ENCODE results near the gene HNRNPF.
"Not testable (repeated sequence)": the region's sequence is repeated elsewhere in the genome, so short reads cannot be mapped to it uniquely, and the experiment has no call there.

The HNRNPF gene, protein sequence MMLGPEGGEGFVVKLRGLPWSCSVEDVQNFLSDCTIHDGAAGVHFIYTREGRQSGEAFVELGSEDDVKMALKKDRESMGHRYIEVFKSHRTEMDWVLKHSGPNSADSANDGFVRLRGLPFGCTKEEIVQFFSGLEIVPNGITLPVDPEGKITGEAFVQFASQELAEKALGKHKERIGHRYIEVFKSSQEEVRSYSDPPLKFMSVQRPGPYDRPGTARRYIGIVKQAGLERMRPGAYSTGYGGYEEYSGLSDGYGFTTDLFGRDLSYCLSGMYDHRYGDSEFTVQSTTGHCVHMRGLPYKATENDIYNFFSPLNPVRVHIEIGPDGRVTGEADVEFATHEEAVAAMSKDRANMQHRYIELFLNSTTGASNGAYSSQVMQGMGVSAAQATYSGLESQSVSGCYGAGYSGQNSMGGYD

GRCh38 chr10:43408710-43409384 lies at the start of gene HNRNPF:
Gene HNRNPF, minus strand, starts transcription at chr10:43409186. Its CDS starts 21,302 bp downstream, at chr10:43387884.
- H3K27me3 Mint-ChIP-seq: no peaks in the 10 kb centered on the region

DNA sequence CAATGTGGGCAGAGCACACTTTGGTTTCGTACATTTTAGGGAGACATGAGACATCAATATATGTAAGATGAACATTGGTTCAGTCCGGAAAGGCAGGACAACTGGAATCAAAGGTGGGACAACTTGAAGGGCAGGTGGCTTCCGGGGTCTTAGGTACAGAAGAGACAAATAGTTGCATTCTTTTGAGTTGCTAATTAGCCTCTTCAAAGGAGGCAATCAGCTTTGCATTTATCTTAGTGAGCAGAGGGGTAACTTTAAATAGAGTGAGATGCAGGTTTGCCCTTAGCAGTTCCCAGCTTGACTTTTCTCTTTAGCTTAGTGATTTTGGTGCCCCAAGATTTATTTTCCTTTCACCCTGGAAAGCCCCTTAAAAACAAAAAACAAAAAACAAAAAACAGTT lies 49.2 kb upstream of the HNRNPF start:
- peaks cover 27% of the 10 kb centered on the region for H3K4me1 Mint-ChIP-seq (ENCODE audit: low read depth)
- H3K36me3 Mint-ChIP-seq (ENCODE audit: low read depth): peaks cover 7% of the 10 kb centered on the region
- no peak overlapping the region for H3K27ac Mint-ChIP-seq
- no peaks in the 10 kb centered on the region for H3K27me3 Mint-ChIP-seq
- no peaks in the 10 kb centered on the region for H3K9me3 Mint-ChIP-seq
- intact Hi-C loops (cut with micrococcal nuclease): no loop called here
- no peak overlapping the region for H3K4me3 Mint-ChIP-seq

More at GRCh38 chr10:43408710-43409384, at the start of gene HNRNPF:
- Mint-ChIP-seq H3K36me3 (ENCODE audit: low read depth) (peaks cover 34% of the 10 kb centered on the region), H3K27ac (peak within 1 kb of the TSS; percentile 98), H3K9me3 (no peaks in the 10 kb centered on the region), H3K4me1 (ENCODE audit: low read depth) (peaks cover 48% of the 10 kb centered on the region), H3K4me3 (peak within 1 kb of the TSS; percentile 88)
- intact Hi-C loops (cut with micrococcal nuclease): loop anchor here (1.0 kb wide), 2 partner anchors 11 to 27 kb away; no protein-coding TSS in a partner anchor

- H3K27me3 Mint-ChIP-seq; H3K4me3 Mint-ChIP-seq; H3K36me3 Mint-ChIP-seq (ENCODE audit: low read depth); intact Hi-C loops (cut with micrococcal nuclease); H3K9me3 Mint-ChIP-seq: not testable (repeated sequence)
- Mint-ChIP-seq H3K27ac (peak overlapping the region; percentile 99), H3K4me1 (ENCODE audit: low read depth) (peaks cover 40% of the 10 kb centered on the region)
Observed at GRCh38 chr10:43456561-43456960, 47.6 kb upstream of the HNRNPF start.

DNA sequence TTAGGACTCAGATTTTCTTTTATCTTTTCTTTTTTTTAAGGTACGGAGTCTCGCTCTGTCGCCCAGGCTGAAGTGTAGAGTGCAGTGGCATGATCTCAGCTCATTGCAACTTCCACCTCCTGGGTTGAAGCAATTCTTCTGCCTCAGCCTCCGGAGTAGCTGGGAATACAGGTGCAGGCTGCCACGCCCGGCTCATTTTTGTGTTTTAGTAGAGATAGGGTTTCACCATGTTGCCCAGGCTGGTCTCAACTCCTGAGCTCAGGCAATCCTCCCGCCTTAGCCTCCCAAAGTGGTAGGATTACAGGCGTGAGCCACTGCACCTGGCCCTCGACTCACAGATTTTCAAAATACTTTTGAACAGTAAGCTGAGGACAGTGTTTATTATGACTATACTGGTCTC lies 45.0 kb upstream of the HNRNPF start:
- intact Hi-C loops (cut with micrococcal nuclease); H3K4me3 Mint-ChIP-seq; H3K9me3 Mint-ChIP-seq; H3K27ac Mint-ChIP-seq; H3K36me3 Mint-ChIP-seq (ENCODE audit: low read depth); H3K27me3 Mint-ChIP-seq: not testable (repeated sequence)
- peaks cover 41% of the 10 kb centered on the region for H3K4me1 Mint-ChIP-seq (ENCODE audit: low read depth)

- Mint-ChIP-seq H3K4me1 (ENCODE audit: low read depth) (peaks cover 41% of the 10 kb centered on the region), H3K9me3 (no peaks in the 10 kb centered on the region), H3K27ac (peak overlapping the region; percentile 72), H3K36me3 (ENCODE audit: low read depth) (peaks cover 7% of the 10 kb centered on the region), H3K4me3 (no peak overlapping the region), H3K27me3 (no peaks in the 10 kb centered on the region)
- intact Hi-C loops (cut with micrococcal nuclease): no loop called here
Observed at GRCh38 chr10:43453266-43453831, 44.4 kb upstream of the HNRNPF start.

GRCh38 chr10:43452356-43452914 lies 43.4 kb upstream of the HNRNPF start:
- intact Hi-C loops (cut with micrococcal nuclease): no loop called here

GRCh38 chr10:43448742-43449141 lies 39.8 kb upstream of the HNRNPF start:
- Mint-ChIP-seq H3K36me3 (ENCODE audit: low read depth) (peaks cover 8% of the 10 kb centered on the region), H3K27ac (peak overlapping the region; percentile 37), H3K4me1 (ENCODE audit: low read depth) (peaks cover 20% of the 10 kb centered on the region), H3K9me3 (peaks cover 6% of the 10 kb centered on the region), H3K27me3 (no peaks in the 10 kb centered on the region), H3K4me3 (no peak overlapping the region)
- intact Hi-C loops (cut with micrococcal nuclease): no loop called here

More at GRCh38 chr10:43452356-43452914, 43.4 kb upstream of the HNRNPF start:
- Mint-ChIP-seq H3K27ac (peak overlapping the region; percentile 72), H3K4me1 (ENCODE audit: low read depth) (peaks cover 41% of the 10 kb centered on the region), H3K27me3 (no peaks in the 10 kb centered on the region), H3K9me3 (no peaks in the 10 kb centered on the region), H3K36me3 (ENCODE audit: low read depth) (peaks cover 7% of the 10 kb centered on the region), H3K4me3 (no peak overlapping the region)

GRCh38 chr10:43446219-43447017 lies 37.4 kb upstream of the HNRNPF start:
- H3K27ac Mint-ChIP-seq; H3K4me1 Mint-ChIP-seq (ENCODE audit: low read depth); H3K9me3 Mint-ChIP-seq; H3K36me3 Mint-ChIP-seq (ENCODE audit: low read depth); intact Hi-C loops (cut with micrococcal nuclease); H3K4me3 Mint-ChIP-seq; H3K27me3 Mint-ChIP-seq: not testable (repeated sequence)

- H3K27ac Mint-ChIP-seq: no peak overlapping the region
- intact Hi-C loops (cut with micrococcal nuclease): no loop called here
- H3K4me3 Mint-ChIP-seq: no peak overlapping the region
- H3K27me3 Mint-ChIP-seq: no peaks in the 10 kb centered on the region
- H3K9me3 Mint-ChIP-seq: peaks cover 6% of the 10 kb centered on the region
- no peaks in the 10 kb centered on the region for H3K4me1 Mint-ChIP-seq (ENCODE audit: low read depth)
- H3K36me3 Mint-ChIP-seq (ENCODE audit: low read depth): peaks cover 8% of the 10 kb centered on the region
Observed at GRCh38 chr10:43444897-43445466, 36.0 kb upstream of the HNRNPF start.

- Mint-ChIP-seq H3K36me3 (ENCODE audit: low read depth) (peaks cover 8% of the 10 kb centered on the region), H3K27me3 (no peaks in the 10 kb centered on the region), H3K4me1 (ENCODE audit: low read depth) (peaks cover 6% of the 10 kb centered on the region), H3K27ac (no peak overlapping the region), H3K4me3 (no peak overlapping the region), H3K9me3 (peaks cover 6% of the 10 kb centered on the region)
- intact Hi-C loops (cut with micrococcal nuclease): no loop called here
Observed at GRCh38 chr10:43444323-43444722, 35.3 kb upstream of the HNRNPF start.

DNA sequence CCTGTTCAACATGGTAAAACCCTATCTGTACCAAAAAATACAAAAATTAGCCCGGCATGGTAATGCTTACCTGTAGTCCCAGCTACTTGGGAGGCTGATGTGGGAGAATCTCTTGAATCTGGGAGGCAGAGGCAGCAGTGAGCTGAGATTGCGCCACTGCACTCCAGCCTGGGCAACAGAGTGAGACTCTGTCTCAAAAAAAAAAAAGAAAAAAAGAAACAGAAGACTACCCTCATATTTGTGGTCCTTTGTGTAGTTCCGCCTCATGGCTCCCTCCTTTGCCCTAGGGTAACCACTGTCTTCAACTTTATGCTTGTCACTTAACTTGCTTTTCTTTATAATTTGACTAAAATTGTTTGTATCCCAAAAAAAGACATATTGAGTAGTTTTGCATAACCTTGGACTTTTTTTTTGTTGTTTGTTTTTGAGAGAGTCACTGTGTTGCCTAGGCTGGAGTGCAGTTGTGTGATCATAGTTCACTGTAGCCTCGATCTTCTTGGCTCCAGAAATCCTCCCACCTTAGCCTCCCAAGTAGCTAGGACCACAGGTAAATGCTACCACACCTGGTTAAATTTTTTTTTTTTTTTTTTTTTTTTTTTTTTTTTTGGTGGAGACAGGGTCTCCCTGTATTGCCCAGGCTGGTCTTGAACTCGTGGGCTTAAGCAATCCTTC lies 31.6 kb upstream of the HNRNPF start:
- Mint-ChIP-seq H3K4me1 (ENCODE audit: low read depth) (peaks cover 25% of the 10 kb centered on the region), H3K27ac (no peak overlapping the region), H3K9me3 (no peaks in the 10 kb centered on the region), H3K4me3 (no peak overlapping the region), H3K36me3 (ENCODE audit: low read depth) (peaks cover 11% of the 10 kb centered on the region), H3K27me3 (no peaks in the 10 kb centered on the region)
- intact Hi-C loops (cut with micrococcal nuclease): no loop called here

DNA sequence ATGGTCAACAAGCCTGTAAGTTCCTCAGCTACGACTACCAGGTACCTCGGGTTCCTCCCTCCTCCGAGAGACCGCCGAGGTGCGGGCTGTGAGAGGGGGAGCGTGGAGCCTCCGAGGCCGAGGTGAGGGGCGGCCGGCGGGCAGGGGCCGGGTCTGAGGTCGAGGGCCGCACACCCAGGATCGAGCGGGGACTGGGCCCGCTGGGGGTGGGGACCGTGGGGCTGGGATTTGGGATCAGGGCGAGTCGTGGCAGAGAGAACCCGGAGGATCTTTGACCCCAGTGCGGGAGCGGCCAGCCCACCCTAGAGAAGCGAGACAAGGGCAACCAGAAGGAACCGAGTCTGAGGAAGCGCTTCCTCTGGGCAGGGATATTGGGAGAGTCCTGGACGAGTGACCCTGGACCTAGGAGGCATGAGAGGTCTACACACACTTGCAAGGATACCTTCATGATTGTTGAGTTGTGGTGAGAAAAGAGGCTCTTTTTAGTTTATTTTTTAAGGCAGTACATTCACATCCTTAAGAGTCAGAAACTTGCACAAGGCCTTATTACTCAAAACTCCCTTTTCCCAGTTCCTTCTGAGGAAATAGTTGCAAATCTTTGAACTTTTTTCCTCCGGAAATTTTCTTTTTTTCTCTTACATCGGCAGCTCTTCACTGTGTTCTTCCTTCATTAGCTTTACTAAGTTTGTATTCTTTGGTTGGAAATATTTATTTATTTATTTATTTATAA lies 28.3 kb upstream of the HNRNPF start:
- Mint-ChIP-seq H3K4me3 (peak overlapping the region; percentile 95), H3K27me3 (no peaks in the 10 kb centered on the region), H3K36me3 (ENCODE audit: low read depth) (peaks cover 11% of the 10 kb centered on the region), H3K27ac (peak overlapping the region; percentile 98), H3K9me3 (no peaks in the 10 kb centered on the region), H3K4me1 (ENCODE audit: low read depth) (peaks cover 25% of the 10 kb centered on the region)
- intact Hi-C loops (cut with micrococcal nuclease): loop anchor here (5.0 kb wide), 1 partner anchor 40 kb away; no protein-coding TSS in a partner anchor

Measured in dendritic cell treated with granulocyte-macrophage colony-stimulating factor and Interleukin-4, amounts not matched to agents 40 ng/mL and 50 ng/mL, for 4 days (primary cell).